ENCODE measurements around the gene STRN.

- TF ChIP-seq CTCF (IDR thresholded peaks at IDR 0.05) (no peak), ZFX (IDR thresholded peaks at IDR 0.05; ENCODE audit: borderline replicate concordance) (no peak)
These were observed 55.3 kb downstream of the STRN start for GRCh38 chr2:36911012-36911411.
